Heart right ventricle (tissue), 16 donors: ENCODE measurements around the gene LRRC8E. TPM values are rescaled to one million over a fixed set of nuclear protein-coding genes. Genes with fewer than 3 reads are reported as not detected.

Source experiments
- ATAC-seq, 8 donors: fragments of 200-7000 bp; cut with Tn5 transposase; one replicate each; pipeline ENCODE4 v1.9.1; 2020; ENCODE audit warnings: mild to moderate bottlenecking in 8 of 8, moderate library complexity in 8 of 8, moderate number of reproducible peaks in 1 of 8
- DNase-seq, 2 donors: peaks; one replicate each; pipeline ENCODE4 v3.0.0-alpha.2; 2020
- H3K27ac ChIP-seq, 10 donors: fragments of 200-600 bp; sonication (generic) in 2 of 10; one replicate each; pipeline versions ENCODE4 v1.5.0 to v1.8.0; 2020 to 2022; ENCODE audit warnings: mild to moderate bottlenecking in 3 of 10
- H3K27me3 ChIP-seq, 7 donors: fragments of 200-600 bp; one replicate each; pipeline ENCODE4 v1.8.0; 2021 to 2022; ENCODE audit warnings: mild to moderate bottlenecking in 2 of 7
- H3K36me3 ChIP-seq, 9 donors: fragments of 200-600 bp; sonication (generic) in 1 of 9; one replicate each; pipeline versions ENCODE4 v1.5.0 to v1.8.0; 2020 to 2022; ENCODE audit warnings: mild to moderate bottlenecking in 2 of 9
- H3K4me1 ChIP-seq, 9 donors: fragments of 200-600 bp; sonication (generic) in 1 of 9; one replicate each; pipeline versions ENCODE4 v1.5.0 to v1.8.0; 2020 to 2022; ENCODE audit warnings: mild to moderate bottlenecking in 4 of 9
- H3K4me3 ChIP-seq, 10 donors: fragments of 200-600 bp; sonication (generic) in 2 of 10; one replicate each; pipeline versions ENCODE4 v1.5.0 to v1.8.0; 2020 to 2022; ENCODE audit warnings: mild to moderate bottlenecking in 7 of 10, moderate library complexity in 2 of 10
- H3K9me3 ChIP-seq, 11 donors: fragments of 200-600 bp in 10 of 11; sonication (generic) in 2 of 11; one replicate each; pipeline versions ENCODE4 v1.5.0 to v1.8.0; 2013 to 2022; ENCODE audit warnings: mild to moderate bottlenecking in 2 of 11, control low read depth in 1 of 11, moderate library complexity in 1 of 11
- CTCF ChIP-seq, 9 donors: fragments of 200-600 bp; sonication (generic) in 2 of 9; IDR thresholded peaks; one replicate each; pipeline versions ENCODE4 v1.5.0 to v1.8.0; 2021 to 2022; ENCODE audit warnings: antibody characterized with exemption in 9 of 9, mild to moderate bottlenecking in 5 of 9, moderate library complexity in 1 of 9
- WGBS, 2 donors: extraction: QIAGEN DNeasy Blood & Tissue Kit; methylation state at CpG; one replicate each; pipeline ENCODE4 v1.1.7; 2013; ENCODE audit warnings: inconsistent platforms in 1 of 2; 5-methylcytosine and 5-hydroxymethylcytosine counted together
- intact Hi-C, 10 donors: fragments of 100-400 bp; cut with DNase I; formaldehyde crosslinking; loops; one replicate each; pipeline versions ENCODE4 v1.11.1 to v1.14.2; 2022
- polyA plus RNA-seq, 2 donors: library from polyadenylated mRNA; stranded (reverse); fragments of 200-250 nt; gene quantifications; one replicate each; pipeline ENCODE4 v1.2.3, GENCODE V29; 2013
- total RNA-seq, 10 donors: library from RNA; stranded (reverse); fragmentation: NEBNext Ultra II Directional in 3 of 10; extraction: Animal tissue kit (Norgen Biotek cat#: 25700) in 3 of 10; gene quantifications; one replicate each; pipeline versions ENCODE4 v1.2.1 to v1.2.4, GENCODE V29; 2021 to 2023
- donor health status: Arrhythmogenic right ventricular cardiomyopathy.
- donor health status: ischemic (EF 13 %, LVEDD 7.1; RV severe dilation, severe dysfunction).
- donor health status: healthy with polysubstance abuse.
- donor health status: DM: no; HTN: yes; CAD: no.
- donor health status: DM: no; HTN: no; CAD: no.
- donor health status: ischemic (EF 25% LVEDD 6.9; RV normal size, moderate dysfunction).
- donor health status: ischemic (EF 25% LVEDD 5.7; RV mildly dilated, moderate dysfunction).
- donor health status: healthy.
- donor health status: DM: yes; HTN: yes; CAD: no.
- donor health status: Ischemic cardiomyopathy.
- donor health status: ischemic (EF 35%, LVEDD 5.7; RV mildly dilated, moderate dysfunction).
- donor health status: nonischemic (EF 11% LVEDD 7.7; RV severe dilation, severe dysfunction).
- donor health status: DM: yes; HTN: yes; CAD: no.
- donor health status: PGD.
- donor health status: ischemic (EF 29% LVEDD 5.4; RV normal size, mild dysfunction).
- donor health status: nonischemic (EF 23%, LVEDD 6.1; RV moderate dilation, normal function).

The LRRC8E gene
- total and polyA plus RNA-seq, 12 donors = 0.33 to 3.3 (median 0.99) TPM

GRCh38 chr19:7855426-7856108 lies 32.7 kb upstream of the LRRC8E start:
- no peak overlapping the region for H3K27ac ChIP-seq
- intact Hi-C loops = loop anchor here in 4 of 10 donors (5.0 to 10.0 kb wide), 2 partner anchors 67 to 69 kb away; partner anchors contain the start of genes SNAPC2 (in 4 of the 4) and CTXN1 (in 3 of the 4)
- H3K4me1 ChIP-seq = peaks cover 0 to 12% (median 6%) of the 10 kb centered on the region in 9 donors
- H3K27me3 ChIP-seq = no peaks in the 10 kb centered on the region
- TF ChIP-seq CTCF (IDR thresholded peaks at IDR 0.05) = no peak
- H3K9me3 ChIP-seq = no peaks in the 10 kb centered on the region
- DNase-seq (no peak), ATAC-seq (no peak)
- WGBS, 2 donors = 90 to 92% methylated on average over 26 of the region's 26 CpGs
- H3K36me3 ChIP-seq = peaks cover 0 to 20% (median 0%) of the 10 kb centered on the region in 9 donors
- H3K4me3 ChIP-seq = no peak overlapping the region

- Histone ChIP-seq H3K4me3 (no peak overlapping the region), H3K27ac (no peak overlapping the region), H3K27me3 (peaks cover 0 to 5% (median under 1%) of the 10 kb centered on the region in 7 donors), H3K4me1 (peaks cover 0 to 16% (median 6%) of the 10 kb centered on the region in 9 donors), H3K36me3 (peaks cover 0 to 21% (median 0%) of the 10 kb centered on the region in 9 donors), H3K9me3 (no peaks in the 10 kb centered on the region)
- DNase-seq (no peak), ATAC-seq (no peak)
- intact Hi-C loops = loop anchor here in 4 of 10 donors (5.0 to 10.0 kb wide), 2 partner anchors 66 to 69 kb away; partner anchors contain the start of genes SNAPC2 (in 4 of the 4) and CTXN1 (in 3 of the 4)
- 92 to 95% methylated on average over 16 of the region's 16 CpGs for WGBS, 2 donors
- TF ChIP-seq CTCF (IDR thresholded peaks at IDR 0.05) = no peak
Observed at GRCh38 chr19:7856109-7856591, 32.2 kb upstream of the LRRC8E start.

GRCh38 chr19:7856679-7857663 lies 31.3 kb upstream of the LRRC8E start:
- H3K27ac ChIP-seq = no peak overlapping the region
- no peak for TF ChIP-seq CTCF (IDR thresholded peaks at IDR 0.05)
- peaks cover 0 to 13% (median 9%) of the 10 kb centered on the region in 7 donors for H3K27me3 ChIP-seq
- peaks cover 0 to 25% (median 14%) of the 10 kb centered on the region in 9 donors for H3K4me1 ChIP-seq
- no peaks in the 10 kb centered on the region for H3K9me3 ChIP-seq
- 85 to 86% methylated on average over 38 of the region's 38 CpGs for WGBS, 2 donors
- intact Hi-C loops = loop anchor here in 4 of 10 donors (5.0 to 10.0 kb wide), 2 partner anchors 65 to 68 kb away; partner anchors contain the start of genes SNAPC2 (in 4 of the 4) and CTXN1 (in 3 of the 4)
- DNase-seq (no peak), ATAC-seq (no peak)
- H3K4me3 ChIP-seq = no peak overlapping the region
- H3K36me3 ChIP-seq = peaks cover 0 to 21% (median 0%) of the 10 kb centered on the region in 9 donors

- intact Hi-C loops = loop anchor here in 4 of 10 donors (5.0 to 10.0 kb wide), 2 partner anchors 65 to 67 kb away; partner anchors contain the start of genes SNAPC2 (in 4 of the 4) and CTXN1 (in 3 of the 4)
- no peak for TF ChIP-seq CTCF (IDR thresholded peaks at IDR 0.05)
Observed at GRCh38 chr19:7857727-7858108, 30.6 kb upstream of the LRRC8E start.

More at GRCh38 chr19:7857727-7858108, 30.6 kb upstream of the LRRC8E start:
- Histone ChIP-seq H3K4me3 (no peak overlapping the region), H3K36me3 (peaks cover 0 to 21% (median 0%) of the 10 kb centered on the region in 9 donors), H3K9me3 (no peaks in the 10 kb centered on the region), H3K27ac (no peak overlapping the region), H3K4me1 (peaks cover 0 to 30% (median 18%) of the 10 kb centered on the region in 9 donors), H3K27me3 (peaks cover 0 to 21% (median 13%) of the 10 kb centered on the region in 7 donors)
- no peak for ATAC-seq
- DNase-seq = no peak
- WGBS, 2 donors = 86 to 87% methylated on average over 7 to 8 of the region's 8 CpGs
